Measurements from ENCODE around the gene PKD1L1.

DNA sequence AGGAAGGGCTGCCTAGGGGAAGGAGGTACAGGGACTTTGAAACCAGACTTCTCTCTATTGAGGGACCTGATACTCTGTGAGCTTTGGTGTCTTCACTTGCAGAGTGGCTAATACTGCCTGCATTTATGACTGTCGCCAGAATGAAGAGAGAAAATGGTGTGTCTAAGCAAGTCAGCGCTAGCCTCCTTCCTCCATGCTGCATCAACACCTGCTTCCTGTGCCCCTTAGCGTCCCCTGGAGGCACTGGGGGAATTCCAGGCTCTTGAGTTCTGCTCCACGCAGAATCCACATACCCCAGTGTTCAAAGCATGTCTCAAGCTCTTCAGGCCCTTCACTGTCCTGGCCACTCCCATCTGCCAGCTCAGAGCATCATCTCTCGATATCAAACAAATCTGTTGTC, 140.5 kb downstream of the PKD1L1 start:
- TF ChIP-seq HMGA2 (CRISPR knock-in tag; IDR thresholded peaks at IDR 0.05) (no peak), ETV6 (CRISPR knock-in tag; IDR thresholded peaks at IDR 0.05) (no peak), SP1 (CRISPR knock-in tag; conservative IDR thresholded peaks at IDR 0.05) (no peak), USF2 (CRISPR knock-in tag; IDR thresholded peaks at IDR 0.05) (no peak), CREM (CRISPR knock-in tag; IDR thresholded peaks at IDR 0.05) (no peak), ZNF396 (CRISPR knock-in tag; IDR thresholded peaks at IDR 0.05; ENCODE audit: borderline replicate concordance) (no peak)
- TF ChIP-seq, protein P1, sequence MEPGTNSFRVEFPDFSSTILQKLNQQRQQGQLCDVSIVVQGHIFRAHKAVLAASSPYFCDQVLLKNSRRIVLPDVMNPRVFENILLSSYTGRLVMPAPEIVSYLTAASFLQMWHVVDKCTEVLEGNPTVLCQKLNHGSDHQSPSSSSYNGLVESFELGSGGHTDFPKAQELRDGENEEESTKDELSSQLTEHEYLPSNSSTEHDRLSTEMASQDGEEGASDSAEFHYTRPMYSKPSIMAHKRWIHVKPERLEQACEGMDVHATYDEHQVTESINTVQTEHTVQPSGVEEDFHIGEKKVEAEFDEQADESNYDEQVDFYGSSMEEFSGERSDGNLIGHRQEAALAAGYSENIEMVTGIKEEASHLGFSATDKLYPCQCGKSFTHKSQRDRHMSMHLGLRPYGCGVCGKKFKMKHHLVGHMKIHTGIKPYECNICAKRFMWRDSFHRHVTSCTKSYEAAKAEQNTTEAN (CRISPR knock-in tag; IDR thresholded peaks at IDR 0.05), result no peak
- TF ChIP-seq, protein P2, sequence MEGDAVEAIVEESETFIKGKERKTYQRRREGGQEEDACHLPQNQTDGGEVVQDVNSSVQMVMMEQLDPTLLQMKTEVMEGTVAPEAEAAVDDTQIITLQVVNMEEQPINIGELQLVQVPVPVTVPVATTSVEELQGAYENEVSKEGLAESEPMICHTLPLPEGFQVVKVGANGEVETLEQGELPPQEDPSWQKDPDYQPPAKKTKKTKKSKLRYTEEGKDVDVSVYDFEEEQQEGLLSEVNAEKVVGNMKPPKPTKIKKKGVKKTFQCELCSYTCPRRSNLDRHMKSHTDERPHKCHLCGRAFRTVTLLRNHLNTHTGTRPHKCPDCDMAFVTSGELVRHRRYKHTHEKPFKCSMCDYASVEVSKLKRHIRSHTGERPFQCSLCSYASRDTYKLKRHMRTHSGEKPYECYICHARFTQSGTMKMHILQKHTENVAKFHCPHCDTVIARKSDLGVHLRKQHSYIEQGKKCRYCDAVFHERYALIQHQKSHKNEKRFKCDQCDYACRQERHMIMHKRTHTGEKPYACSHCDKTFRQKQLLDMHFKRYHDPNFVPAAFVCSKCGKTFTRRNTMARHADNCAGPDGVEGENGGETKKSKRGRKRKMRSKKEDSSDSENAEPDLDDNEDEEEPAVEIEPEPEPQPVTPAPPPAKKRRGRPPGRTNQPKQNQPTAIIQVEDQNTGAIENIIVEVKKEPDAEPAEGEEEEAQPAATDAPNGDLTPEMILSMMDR (IDR thresholded peaks at IDR 0.05), result no peak
- TF ChIP-seq, protein P3, sequence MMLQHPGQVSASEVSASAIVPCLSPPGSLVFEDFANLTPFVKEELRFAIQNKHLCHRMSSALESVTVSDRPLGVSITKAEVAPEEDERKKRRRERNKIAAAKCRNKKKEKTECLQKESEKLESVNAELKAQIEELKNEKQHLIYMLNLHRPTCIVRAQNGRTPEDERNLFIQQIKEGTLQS (CRISPR knock-in tag; conservative IDR thresholded peaks at IDR 0.05), result no peak
